Endodermal cell (in vitro differentiated cells): ENCODE results near the gene PIN1. TPM values are rescaled to one million over a fixed set of nuclear protein-coding genes. Genes with fewer than 3 reads are reported as not detected.
A peak's percentile ranks its signal among the peaks of the same experiment; 100 is the strongest.

Experiments used
- DNase-seq: peaks from one replicate; pipeline ENCODE4 v3.0.0-alpha.2; 2017
- H3K27ac ChIP-seq: 2 replicates; pipeline ENCODE4 v1.5.1; 2013; ENCODE audit warnings: mild to moderate bottlenecking, low read depth, low read length, moderate library complexity
- H3K27me3 ChIP-seq: 2 replicates; pipeline ENCODE4 v1.6.1; 2013; ENCODE audit warnings: mild to moderate bottlenecking, low read length, moderate library complexity; ENCODE audit not compliant: insufficient read depth, control insufficient read depth, poor library complexity, severe bottlenecking
- H3K36me3 ChIP-seq: 2 replicates; pipeline ENCODE4 v1.7.0; 2013; ENCODE audit warnings: mild to moderate bottlenecking, low read length, moderate library complexity; ENCODE audit not compliant: control insufficient read depth, insufficient read depth
- H3K4me1 ChIP-seq: one replicate; pipeline ENCODE4 v1.7.0; 2013; ENCODE audit warnings: low read length; ENCODE audit not compliant: control insufficient read depth, insufficient read depth
- H3K4me3 ChIP-seq: 2 replicates; pipeline ENCODE4 v1.5.1; 2013; ENCODE audit warnings: mild to moderate bottlenecking, low read length, moderate library complexity
- H3K9ac ChIP-seq: 2 replicates; pipeline ENCODE4 v1.6.1; 2013; ENCODE audit warnings: mild to moderate bottlenecking, low read length, moderate library complexity; ENCODE audit not compliant: poor library complexity, severe bottlenecking; ENCODE audit errors: extremely low read depth
- H3K9me3 ChIP-seq: 2 replicates; pipeline ENCODE4 v1.6.1; 2013; ENCODE audit warnings: mild to moderate bottlenecking, low read length, moderate library complexity; ENCODE audit not compliant: control insufficient read depth
- H3K27ac Mint-ChIP-seq: 2 replicates; pipeline ENCODE4 v1.8.0; 2020; ENCODE audit warnings: mixed read lengths
- H3K27me3 Mint-ChIP-seq: 2 replicates; pipeline ENCODE4 v1.8.0; 2021; ENCODE audit warnings: mild to moderate bottlenecking, mixed read lengths; ENCODE audit not compliant: insufficient read depth
- H3K36me3 Mint-ChIP-seq: 2 replicates; pipeline ENCODE4 v1.8.0; 2020; ENCODE audit warnings: low read depth, mixed read lengths
- H3K4me1 Mint-ChIP-seq: 2 replicates; pipeline ENCODE4 v1.8.0; 2020; ENCODE audit warnings: mixed read lengths
- H3K4me3 Mint-ChIP-seq: 2 replicates; pipeline ENCODE4 v1.8.0; 2020; ENCODE audit warnings: mild to moderate bottlenecking, moderate library complexity, mixed read lengths
- H3K9me3 Mint-ChIP-seq: 2 replicates; pipeline ENCODE4 v1.8.0; 2020; ENCODE audit warnings: mild to moderate bottlenecking, mixed read lengths
- CTCF ChIP-seq: fragments of 200-600 bp; sonication (generic); conservative IDR thresholded peaks from 2 replicates; pipeline ENCODE4 v1.5.0; 2021; ENCODE audit warnings: antibody characterized with exemption, mild to moderate bottlenecking
- WGBS, 2 experiments: methylation state at CpG; one replicate each; pipeline versions ENCODE4 v1.1.5 to v1.1.7; 2013; ENCODE audit warnings: missing lambda C conversion rate in 2 of 2, mixed read lengths in 1 of 2; ENCODE audit not compliant: insufficient coverage in 1 of 2, insufficient read length in 1 of 2; 5-methylcytosine and 5-hydroxymethylcytosine counted together
- total RNA-seq, 2 donors: library from RNA; stranded (reverse); fragmentation: NEBNext Ultra II Directional in 1 of 2; extraction: Animal tissue kit (Norgen Biotek cat#: 25700) in 1 of 2; gene quantifications; 2 replicates in 1 of 2; 3 replicates in 1 of 2; pipeline ENCODE4 v1.2.1, GENCODE V29; 2021

Gene PIN1
- total RNA-seq, 2 donors from 2014 or later, result 92.4 to 101 TPM

- H3K27me3 ChIP-seq, result no peaks in the 10 kb centered on the region
- peak overlapping the region; percentile 84 for H3K27ac ChIP-seq
- DNase-seq, result no peak
- 89 to 94% methylated on average over 9 to 12 of the region's 12 CpGs for WGBS, 2 experiments
- Mint-ChIP-seq H3K4me1 (no peaks in the 10 kb centered on the region), H3K36me3 (no peaks in the 10 kb centered on the region), H3K4me3 (no peak overlapping the region), H3K27ac (no peak overlapping the region), H3K27me3 (no peaks in the 10 kb centered on the region), H3K9me3 (no peaks in the 10 kb centered on the region)
- H3K9ac ChIP-seq, result no peak overlapping the region
- no peaks in the 10 kb centered on the region for H3K9me3 ChIP-seq
- no peaks in the 10 kb centered on the region for H3K4me1 ChIP-seq
- no peak overlapping the region for H3K4me3 ChIP-seq
- H3K36me3 ChIP-seq, result no peaks in the 10 kb centered on the region
- TF ChIP-seq CTCF, result no peak
Observed at GRCh38 chr19:9883764-9884163, 48.6 kb downstream of the PIN1 start.

GRCh38 chr19:9885077-9885552 lies 50.0 kb downstream of the PIN1 start:
- TF ChIP-seq CTCF, result peak; percentile 61
- H3K27me3 Mint-ChIP-seq, result no peaks in the 10 kb centered on the region
- H3K9me3 ChIP-seq, result no peaks in the 10 kb centered on the region

GRCh38 chr19:9891609-9892373 lies 56.7 kb downstream of the PIN1 start:
- H3K9me3 Mint-ChIP-seq, result peaks cover 3% of the 10 kb centered on the region
- no peaks in the 10 kb centered on the region for H3K4me1 Mint-ChIP-seq
- Histone ChIP-seq H3K27ac (no peak overlapping the region), H3K9me3 (no peaks in the 10 kb centered on the region), H3K4me1 (no peaks in the 10 kb centered on the region), H3K27me3 (no peaks in the 10 kb centered on the region), H3K36me3 (no peaks in the 10 kb centered on the region), H3K4me3 (no peak overlapping the region), H3K9ac (no peak overlapping the region)
- H3K27ac Mint-ChIP-seq, result no peak overlapping the region
- WGBS, 2 experiments, result 90 to 92% methylated on average over 2 to 6 of the region's 6 CpGs
- DNase-seq, result no peak
- H3K27me3 Mint-ChIP-seq, result no peaks in the 10 kb centered on the region
- no peak overlapping the region for H3K4me3 Mint-ChIP-seq
- peaks cover 6% of the 10 kb centered on the region for H3K36me3 Mint-ChIP-seq
- no peak for TF ChIP-seq CTCF

More at GRCh38 chr19:9885077-9885552, 50.0 kb downstream of the PIN1 start:
- peak; percentile 57 for DNase-seq
- Histone ChIP-seq H3K27me3 (no peaks in the 10 kb centered on the region), H3K4me3 (no peak overlapping the region), H3K27ac (no peak overlapping the region), H3K9ac (no peak overlapping the region), H3K4me1 (no peaks in the 10 kb centered on the region), H3K36me3 (no peaks in the 10 kb centered on the region)
- Mint-ChIP-seq H3K4me3 (no peak overlapping the region), H3K4me1 (no peaks in the 10 kb centered on the region), H3K9me3 (no peaks in the 10 kb centered on the region), H3K36me3 (no peaks in the 10 kb centered on the region), H3K27ac (no peak overlapping the region)
- whole genome bisulfite sequencing, 2 experiments, result 79 to 94% methylated on average over 6 to 8 of the region's 8 CpGs

Other genes starting within 250 kb of the PIN1 start
- gene ZNF561, start 214.1 kb upstream of the PIN1 start, total RNA-seq, result 10 to 100 TPM; 51.0 to 57.2 TPM
- gene ZNF562, start 160.2 kb upstream of the PIN1 start, total RNA-seq, result 10 to 100 TPM in 1 of 2 donors, 1 to 10 TPM in 1; 1.9 to 15.5 TPM
- gene ZNF846, start 66.6 kb upstream of the PIN1 start, total RNA-seq, result 10 to 100 TPM; 12.3 to 23.6 TPM
- gene FBXL12, start 16.2 kb upstream of the PIN1 start, total RNA-seq, result 10 to 100 TPM; 28.3 to 28.8 TPM
- gene UBL5, start 7.4 kb upstream of the PIN1 start, total RNA-seq, result 100 to 1,000 TPM; 415 to 506 TPM
- 10 to 100 TPM; 33.1 to 58.1 TPM for gene OLFM2, start 101.2 kb downstream of the PIN1 start, total RNA-seq
- under 1 TPM in 1 of 2 donors, not detected in 1; 0.04 TPM for gene COL5A3, start 175.2 kb downstream of the PIN1 start, total RNA-seq
- gene RDH8, start 178.2 kb downstream of the PIN1 start, total RNA-seq, result not detected